ENCODE results near the gene ARHGAP15.

The ARHGAP15 gene

GRCh38 chr2:143261986-143262385 is 132.8 kb downstream of the ARHGAP15 start:
- DNase-seq (ENCODE audit: low read depth, low spot score) = no peak
- H3K27ac ChIP-seq (ENCODE audit: low read length) = no peak overlapping the region
- no peaks in the 10 kb centered on the region; the same call in 1 of the 2 replicates for H3K9me3 ChIP-seq (ENCODE audit: control insufficient read depth, insufficient read depth, low read length)
- no peak overlapping the region for H3K4me3 ChIP-seq (ENCODE audit: low read length)
- no peaks in the 10 kb centered on the region for H3K27me3 ChIP-seq (ENCODE audit: control insufficient read depth, insufficient read depth, low read length)
- WGBS (ENCODE audit: insufficient coverage, insufficient read length) = no CpG with 5 or more reads among the region's 4 CpGs
- no peaks in the 10 kb centered on the region for H3K36me3 ChIP-seq (ENCODE audit: control insufficient read depth, insufficient read depth, low read length)
- no peaks in the 10 kb centered on the region for H3K4me1 ChIP-seq (ENCODE audit: control insufficient read depth, insufficient read depth, low read length)

- Histone ChIP-seq H3K36me3 (ENCODE audit: control insufficient read depth, insufficient read depth, low read length) (no peaks in the 10 kb centered on the region), H3K27ac (ENCODE audit: low read length) (no peak overlapping the region)
Measured at GRCh38 chr2:143262389-143262788, 133.2 kb downstream of the ARHGAP15 start.

GRCh38 chr2:143263066-143263625 is 133.9 kb downstream of the ARHGAP15 start:
- Histone ChIP-seq H3K9me3 (ENCODE audit: control insufficient read depth, insufficient read depth, low read length) (no peaks in the 10 kb centered on the region; the same call in 1 of the 2 replicates), H3K36me3 (ENCODE audit: control insufficient read depth, insufficient read depth, low read length) (no peaks in the 10 kb centered on the region), H3K27ac (ENCODE audit: low read length) (no peak overlapping the region), H3K27me3 (ENCODE audit: control insufficient read depth, insufficient read depth, low read length) (no peaks in the 10 kb centered on the region), H3K4me3 (ENCODE audit: low read length) (no peak overlapping the region), H3K4me1 (ENCODE audit: control insufficient read depth, insufficient read depth, low read length) (no peaks in the 10 kb centered on the region)
- peak; percentile 16 for DNase-seq (ENCODE audit: low read depth, low spot score)
- no CpG with 5 or more reads among the region's 2 CpGs for WGBS (ENCODE audit: insufficient coverage, insufficient read length)

More at GRCh38 chr2:143262389-143262788, 133.2 kb downstream of the ARHGAP15 start:
- H3K4me1 ChIP-seq (ENCODE audit: control insufficient read depth, insufficient read depth, low read length) = no peaks in the 10 kb centered on the region
- no peaks in the 10 kb centered on the region; the same call in 1 of the 2 replicates for H3K9me3 ChIP-seq (ENCODE audit: control insufficient read depth, insufficient read depth, low read length)
- DNase-seq (ENCODE audit: low read depth, low spot score) = no peak
- H3K27me3 ChIP-seq (ENCODE audit: control insufficient read depth, insufficient read depth, low read length) = no peaks in the 10 kb centered on the region
- H3K4me3 ChIP-seq (ENCODE audit: low read length) = no peak overlapping the region
- no CpG with 5 or more reads among the region's 4 CpGs for WGBS (ENCODE audit: insufficient coverage, insufficient read length)

- WGBS (ENCODE audit: insufficient coverage, insufficient read length) = no CpG with 5 or more reads among the region's 2 CpGs
- Histone ChIP-seq H3K27ac (ENCODE audit: low read length) (no peak overlapping the region), H3K36me3 (ENCODE audit: control insufficient read depth, insufficient read depth, low read length) (no peaks in the 10 kb centered on the region), H3K4me3 (ENCODE audit: low read length) (no peak overlapping the region), H3K27me3 (ENCODE audit: control insufficient read depth, insufficient read depth, low read length) (no peaks in the 10 kb centered on the region), H3K4me1 (ENCODE audit: control insufficient read depth, insufficient read depth, low read length) (no peaks in the 10 kb centered on the region), H3K9me3 (ENCODE audit: control insufficient read depth, insufficient read depth, low read length) (no peaks in the 10 kb centered on the region; the same call in 1 of the 2 replicates)
- no peak for DNase-seq (ENCODE audit: low read depth, low spot score)
Measured at GRCh38 chr2:143264851-143265250, 135.6 kb downstream of the ARHGAP15 start.

GRCh38 chr2:143279672-143280071 is 150.5 kb downstream of the ARHGAP15 start:
- Histone ChIP-seq H3K4me1 (ENCODE audit: control insufficient read depth, insufficient read depth, low read length) (no peaks in the 10 kb centered on the region), H3K36me3 (ENCODE audit: control insufficient read depth, insufficient read depth, low read length) (no peaks in the 10 kb centered on the region), H3K27ac (ENCODE audit: low read length) (no peak overlapping the region), H3K4me3 (ENCODE audit: low read length) (no peak overlapping the region), H3K9me3 (ENCODE audit: control insufficient read depth, insufficient read depth, low read length) (no peaks in the 10 kb centered on the region), H3K27me3 (ENCODE audit: control insufficient read depth, insufficient read depth, low read length) (no peaks in the 10 kb centered on the region)
- no peak for DNase-seq (ENCODE audit: low read depth, low spot score)

- no CpG with 5 or more reads among the region's 3 CpGs for WGBS (ENCODE audit: insufficient coverage, insufficient read length)
- no peak for DNase-seq (ENCODE audit: low read depth, low spot score)
- Histone ChIP-seq H3K4me3 (ENCODE audit: low read length) (no peak overlapping the region), H3K27ac (ENCODE audit: low read length) (no peak overlapping the region), H3K9me3 (ENCODE audit: control insufficient read depth, insufficient read depth, low read length) (no peaks in the 10 kb centered on the region), H3K4me1 (ENCODE audit: control insufficient read depth, insufficient read depth, low read length) (no peaks in the 10 kb centered on the region), H3K27me3 (ENCODE audit: control insufficient read depth, insufficient read depth, low read length) (no peaks in the 10 kb centered on the region), H3K36me3 (ENCODE audit: control insufficient read depth, insufficient read depth, low read length) (no peaks in the 10 kb centered on the region)
Measured at GRCh38 chr2:143280097-143280757, 151.0 kb downstream of the ARHGAP15 start.

- H3K9me3 ChIP-seq (ENCODE audit: control insufficient read depth, insufficient read depth, low read length) = no peaks in the 10 kb centered on the region
- WGBS (ENCODE audit: insufficient coverage, insufficient read length) = no CpG with 5 or more reads among the region's 6 CpGs
- no peak overlapping the region for H3K27ac ChIP-seq (ENCODE audit: low read length)
- no peak overlapping the region for H3K4me3 ChIP-seq (ENCODE audit: low read length)
- H3K4me1 ChIP-seq (ENCODE audit: control insufficient read depth, insufficient read depth, low read length) = no peaks in the 10 kb centered on the region
- H3K27me3 ChIP-seq (ENCODE audit: control insufficient read depth, insufficient read depth, low read length) = no peaks in the 10 kb centered on the region
- H3K36me3 ChIP-seq (ENCODE audit: control insufficient read depth, insufficient read depth, low read length) = no peaks in the 10 kb centered on the region
- DNase-seq (ENCODE audit: low read depth, low spot score) = no peak
Measured at GRCh38 chr2:143282684-143283083, 153.5 kb downstream of the ARHGAP15 start.

GRCh38 chr2:143284087-143284675 is 155.0 kb downstream of the ARHGAP15 start:
- Histone ChIP-seq H3K9me3 (ENCODE audit: control insufficient read depth, insufficient read depth, low read length) (no peaks in the 10 kb centered on the region), H3K36me3 (ENCODE audit: control insufficient read depth, insufficient read depth, low read length) (no peaks in the 10 kb centered on the region), H3K27me3 (ENCODE audit: control insufficient read depth, insufficient read depth, low read length) (no peaks in the 10 kb centered on the region), H3K27ac (ENCODE audit: low read length) (no peak overlapping the region), H3K4me1 (ENCODE audit: control insufficient read depth, insufficient read depth, low read length) (no peaks in the 10 kb centered on the region), H3K4me3 (ENCODE audit: low read length) (no peak overlapping the region)
- no peak for DNase-seq (ENCODE audit: low read depth, low spot score)
- WGBS (ENCODE audit: insufficient coverage, insufficient read length) = no CpG with 5 or more reads among the region's 7 CpGs

GRCh38 chr2:143289025-143289424 is 159.8 kb downstream of the ARHGAP15 start:
- H3K27ac ChIP-seq (ENCODE audit: low read length) = no peak overlapping the region
- no peaks in the 10 kb centered on the region for H3K27me3 ChIP-seq (ENCODE audit: control insufficient read depth, insufficient read depth, low read length)
- H3K36me3 ChIP-seq (ENCODE audit: control insufficient read depth, insufficient read depth, low read length) = no peaks in the 10 kb centered on the region
- no peak overlapping the region for H3K4me3 ChIP-seq (ENCODE audit: low read length)
- H3K4me1 ChIP-seq (ENCODE audit: control insufficient read depth, insufficient read depth, low read length) = no peaks in the 10 kb centered on the region
- DNase-seq (ENCODE audit: low read depth, low spot score) = no peak
- no peaks in the 10 kb centered on the region for H3K9me3 ChIP-seq (ENCODE audit: control insufficient read depth, insufficient read depth, low read length)

GRCh38 chr2:143290221-143290620 is 161.0 kb downstream of the ARHGAP15 start:
- Histone ChIP-seq H3K4me3 (ENCODE audit: low read length) (no peak overlapping the region), H3K27ac (ENCODE audit: low read length) (no peak overlapping the region)
- 100% methylated on average over 2 of the region's 5 CpGs for WGBS (ENCODE audit: insufficient coverage, insufficient read length)

GRCh38 chr2:143294068-143294467 is 164.8 kb downstream of the ARHGAP15 start:
- Histone ChIP-seq H3K4me1 (ENCODE audit: control insufficient read depth, insufficient read depth, low read length) (no peaks in the 10 kb centered on the region; the same call in 1 of the 2 replicates), H3K9me3 (ENCODE audit: control insufficient read depth, insufficient read depth, low read length) (no peaks in the 10 kb centered on the region), H3K27me3 (ENCODE audit: control insufficient read depth, insufficient read depth, low read length) (no peaks in the 10 kb centered on the region), H3K36me3 (ENCODE audit: control insufficient read depth, insufficient read depth, low read length) (no peaks in the 10 kb centered on the region), H3K27ac (ENCODE audit: low read length) (no peak overlapping the region), H3K4me3 (ENCODE audit: low read length) (no peak overlapping the region)
- no peak for DNase-seq (ENCODE audit: low read depth, low spot score)
- no CpG with 5 or more reads among the region's 1 CpG for WGBS (ENCODE audit: insufficient coverage, insufficient read length)

More at GRCh38 chr2:143290221-143290620, 161.0 kb downstream of the ARHGAP15 start:
- no peak for DNase-seq (ENCODE audit: low read depth, low spot score)
- Histone ChIP-seq H3K27me3 (ENCODE audit: control insufficient read depth, insufficient read depth, low read length) (no peaks in the 10 kb centered on the region), H3K36me3 (ENCODE audit: control insufficient read depth, insufficient read depth, low read length) (no peaks in the 10 kb centered on the region), H3K4me1 (ENCODE audit: control insufficient read depth, insufficient read depth, low read length) (no peaks in the 10 kb centered on the region), H3K9me3 (ENCODE audit: control insufficient read depth, insufficient read depth, low read length) (no peaks in the 10 kb centered on the region)

All from iPS DF 6.9 (cell line).